Osteoblast (primary cell): ENCODE results near the gene CRTC1. TPM values are rescaled to one million over a fixed set of nuclear protein-coding genes. Genes with fewer than 3 reads are reported as not detected.
A peak's percentile ranks its signal among the peaks of the same experiment; 100 is the strongest.

Source experiments
- DNase-seq: peaks from one replicate; pipeline ENCODE4 v3.0.0; 2011; ENCODE audit warnings: low spot score, mixed read lengths; ENCODE audit not compliant: insufficient read length; ENCODE audit errors: missing footprints
- H2AFZ ChIP-seq: 2 replicates; pipeline ENCODE4 v1.6.0; 2011; ENCODE audit warnings: mild to moderate bottlenecking, low read length
- H3K27ac ChIP-seq: 2 replicates; pipeline ENCODE4 v1.5.1; 2011; ENCODE audit warnings: mild to moderate bottlenecking, low read depth, low read length, moderate library complexity
- H3K27me3 ChIP-seq: 2 replicates; pipeline ENCODE4 v1.6.0; 2012; ENCODE audit warnings: mild to moderate bottlenecking, control low read depth, inconsistent platforms, low read length, moderate library complexity; ENCODE audit not compliant: insufficient read depth
- H3K36me3 ChIP-seq: 2 replicates; pipeline ENCODE4 v1.5.1; 2011; ENCODE audit warnings: mild to moderate bottlenecking, low read length, control low read depth, moderate library complexity; ENCODE audit not compliant: insufficient read depth
- H3K4me1 ChIP-seq: 2 replicates; pipeline ENCODE4 v1.5.1; 2011; ENCODE audit warnings: mild to moderate bottlenecking, low read length, control low read depth, moderate library complexity; ENCODE audit not compliant: insufficient read depth
- H3K4me2 ChIP-seq: 2 replicates; pipeline ENCODE4 v1.6.0; 2011; ENCODE audit warnings: mild to moderate bottlenecking, low read length; ENCODE audit not compliant: insufficient read depth
- H3K4me3 ChIP-seq: fragments of 200-600 bp; sonication (generic); 3 replicates; pipeline ENCODE4 v1.5.1; 2012; ENCODE audit warnings: mild to moderate bottlenecking, low read length, inconsistent platforms; ENCODE audit not compliant: insufficient read depth
- H3K79me2 ChIP-seq: 2 replicates; pipeline ENCODE4 v1.6.0; 2012; ENCODE audit warnings: mild to moderate bottlenecking, low read length, control low read depth, inconsistent platforms; ENCODE audit not compliant: insufficient read depth
- H3K9me3 ChIP-seq: 2 replicates; pipeline ENCODE4 v1.5.1; 2011; ENCODE audit warnings: low read depth, low read length, control low read depth
- H4K20me1 ChIP-seq: 2 replicates; pipeline ENCODE4 v1.6.0; 2012; ENCODE audit warnings: mild to moderate bottlenecking, low read length, control low read depth; ENCODE audit not compliant: insufficient read depth
- total RNA-seq: library from RNA; depleted of rRNA; stranded (reverse); fragments of >200 nt; gene quantifications from 2 replicates; pipeline ENCODE4 v1.2.3, GENCODE V29; 2012
- TF ChIP-seq, protein P1 (sequence below): IDR thresholded peaks from 2 replicates; pipeline ENCODE4 v1.5.1; 2011; ENCODE audit warnings: mild to moderate bottlenecking, low read depth, low read length, moderate library complexity; ENCODE audit errors: extremely low read depth

Gene CRTC1
- total RNA-seq, 1 donor, result 4.0 TPM

DNA sequence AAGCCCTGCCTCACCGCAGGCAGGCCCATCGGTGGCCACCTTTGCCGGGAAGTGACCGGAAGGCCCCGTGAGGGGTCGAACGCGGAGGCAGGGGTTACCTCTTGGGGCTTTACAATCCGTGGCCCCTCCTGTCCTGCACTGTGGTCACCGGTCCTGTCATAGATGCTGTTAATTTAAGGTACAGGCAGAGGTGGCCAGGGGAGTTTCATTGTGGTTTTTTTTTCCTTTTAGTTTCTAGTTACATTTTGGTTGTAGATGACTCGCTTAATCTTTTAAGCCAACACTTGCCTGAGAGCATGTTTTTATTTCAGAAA is 94.6 kb downstream of the CRTC1 start:
- Histone ChIP-seq H3K4me1 (peaks cover 14% of the 10 kb centered on the region), H3K79me2 (no peaks in the 10 kb centered on the region), H3K4me3 (peak overlapping the region; percentile 10), H2AFZ (no peak overlapping the region), H4K20me1 (peaks cover 3% of the 10 kb centered on the region), H3K9me3 (no peaks in the 10 kb centered on the region), H3K27ac (no peak overlapping the region), H3K36me3 (no peaks in the 10 kb centered on the region), H3K27me3 (no peaks in the 10 kb centered on the region), H3K4me2 (peak overlapping the region; percentile 9)
- DNase-seq, result peak; percentile 88
- TF ChIP-seq, protein P1, sequence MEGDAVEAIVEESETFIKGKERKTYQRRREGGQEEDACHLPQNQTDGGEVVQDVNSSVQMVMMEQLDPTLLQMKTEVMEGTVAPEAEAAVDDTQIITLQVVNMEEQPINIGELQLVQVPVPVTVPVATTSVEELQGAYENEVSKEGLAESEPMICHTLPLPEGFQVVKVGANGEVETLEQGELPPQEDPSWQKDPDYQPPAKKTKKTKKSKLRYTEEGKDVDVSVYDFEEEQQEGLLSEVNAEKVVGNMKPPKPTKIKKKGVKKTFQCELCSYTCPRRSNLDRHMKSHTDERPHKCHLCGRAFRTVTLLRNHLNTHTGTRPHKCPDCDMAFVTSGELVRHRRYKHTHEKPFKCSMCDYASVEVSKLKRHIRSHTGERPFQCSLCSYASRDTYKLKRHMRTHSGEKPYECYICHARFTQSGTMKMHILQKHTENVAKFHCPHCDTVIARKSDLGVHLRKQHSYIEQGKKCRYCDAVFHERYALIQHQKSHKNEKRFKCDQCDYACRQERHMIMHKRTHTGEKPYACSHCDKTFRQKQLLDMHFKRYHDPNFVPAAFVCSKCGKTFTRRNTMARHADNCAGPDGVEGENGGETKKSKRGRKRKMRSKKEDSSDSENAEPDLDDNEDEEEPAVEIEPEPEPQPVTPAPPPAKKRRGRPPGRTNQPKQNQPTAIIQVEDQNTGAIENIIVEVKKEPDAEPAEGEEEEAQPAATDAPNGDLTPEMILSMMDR, result no peak

DNA sequence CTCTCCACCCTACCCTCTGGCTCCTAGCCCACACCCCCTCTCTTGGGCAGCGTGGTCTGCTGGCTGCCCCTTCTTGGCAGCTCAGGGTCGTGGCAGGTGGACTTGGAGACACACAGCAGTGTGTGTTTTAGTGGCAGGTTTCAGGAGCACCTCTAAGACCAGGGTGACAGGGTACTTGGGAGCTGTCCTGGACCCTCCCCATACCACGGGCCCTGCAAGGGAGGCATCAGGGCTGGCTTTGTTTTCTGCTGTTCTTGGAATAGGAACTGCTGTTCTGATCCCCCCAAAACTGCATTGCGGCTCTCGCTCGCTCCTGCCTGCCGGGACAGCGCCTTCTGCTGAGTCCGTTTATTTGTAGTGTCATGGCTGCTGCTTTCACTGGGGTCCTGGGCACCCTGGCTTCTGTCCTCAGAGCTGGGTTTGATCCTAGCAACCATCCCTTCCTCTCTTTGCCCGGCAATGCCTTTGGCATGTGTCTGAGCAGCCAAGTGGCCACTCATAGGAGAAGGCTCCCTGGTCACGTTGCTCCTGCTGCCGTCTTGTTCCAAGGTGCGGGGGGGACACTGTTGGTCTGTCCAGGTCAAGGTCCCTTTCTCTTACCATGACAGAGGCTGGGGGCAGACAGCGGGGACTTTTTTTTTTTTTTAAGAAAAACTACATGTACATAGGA is 95.5 kb downstream of the CRTC1 start:
- Histone ChIP-seq H3K27ac (no peak overlapping the region), H3K4me2 (no peak overlapping the region), H3K4me3 (no peak overlapping the region), H4K20me1 (peaks cover 3% of the 10 kb centered on the region), H3K9me3 (no peaks in the 10 kb centered on the region), H3K27me3 (no peaks in the 10 kb centered on the region), H3K36me3 (no peaks in the 10 kb centered on the region), H3K4me1 (peaks cover 14% of the 10 kb centered on the region), H3K79me2 (no peaks in the 10 kb centered on the region), H2AFZ (no peak overlapping the region)
- TF ChIP-seq, protein P1, result no peak
- peak; percentile 89 for DNase-seq

DNA sequence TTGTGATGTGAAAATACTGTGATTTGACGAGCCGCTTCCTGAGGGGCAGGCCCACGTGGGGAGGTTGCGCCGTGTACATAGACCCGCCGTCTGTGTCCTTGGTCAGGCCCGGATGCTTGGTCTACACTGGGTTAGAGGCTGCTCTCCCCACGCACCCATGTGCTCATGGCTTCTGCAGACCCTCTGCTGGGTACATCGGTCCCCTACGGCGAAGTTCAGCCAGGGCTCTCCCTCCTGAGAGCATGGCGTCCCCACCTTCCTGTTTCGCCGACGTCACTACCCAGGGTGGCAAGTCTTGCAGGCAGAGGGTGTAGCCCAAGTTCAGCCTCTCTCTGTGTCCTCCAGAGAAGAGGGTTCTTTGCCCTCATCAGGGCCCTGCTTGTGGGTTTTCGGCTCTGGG is 96.6 kb downstream of the CRTC1 start:
- Histone ChIP-seq H3K4me1 (peaks cover 14% of the 10 kb centered on the region), H4K20me1 (peaks cover 3% of the 10 kb centered on the region), H3K4me3 (no peak overlapping the region), H3K27me3 (no peaks in the 10 kb centered on the region), H3K36me3 (no peaks in the 10 kb centered on the region), H2AFZ (no peak overlapping the region), H3K4me2 (no peak overlapping the region), H3K27ac (no peak overlapping the region), H3K9me3 (no peaks in the 10 kb centered on the region), H3K79me2 (no peaks in the 10 kb centered on the region)
- DNase-seq, result peak; percentile 90
- TF ChIP-seq, protein P1, result no peak

DNA sequence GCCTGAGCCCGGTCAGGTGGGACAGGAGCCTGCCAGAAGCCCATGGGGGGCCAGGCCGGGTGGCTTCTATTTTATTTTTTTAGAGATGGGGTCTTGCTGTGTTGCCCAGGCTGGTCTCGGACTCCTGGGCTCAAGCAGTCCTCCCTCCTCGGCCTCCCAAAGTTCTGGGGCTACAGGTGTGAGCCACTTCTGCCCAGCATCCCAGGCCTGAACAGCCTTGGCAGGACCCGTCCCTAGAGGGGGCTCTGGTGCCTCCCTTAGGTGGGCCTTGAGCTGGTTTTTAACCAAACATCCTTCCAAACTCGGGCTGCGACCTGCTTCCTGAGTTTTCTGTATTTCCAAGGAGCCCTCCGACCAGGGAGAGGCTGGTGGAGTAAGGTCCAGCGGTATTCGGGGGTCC is 97.2 kb downstream of the CRTC1 start:
- DNase-seq, result peak; percentile 93
- no peak overlapping the region for H3K4me2 ChIP-seq
- H3K79me2 ChIP-seq, result no peaks in the 10 kb centered on the region
- TF ChIP-seq, protein P1, result no peak
- H3K27ac ChIP-seq, result no peak overlapping the region
- H3K4me1 ChIP-seq, result peaks cover 13% of the 10 kb centered on the region
- no peaks in the 10 kb centered on the region for H3K9me3 ChIP-seq
- no peak overlapping the region for H3K4me3 ChIP-seq
- H4K20me1 ChIP-seq, result peaks cover 3% of the 10 kb centered on the region
- no peaks in the 10 kb centered on the region for H3K27me3 ChIP-seq
- no peak overlapping the region for H2AFZ ChIP-seq
- H3K36me3 ChIP-seq, result no peaks in the 10 kb centered on the region
